ENCODE data around the gene PTPRG. TPM values are rescaled to one million over a fixed set of nuclear protein-coding genes. Genes with fewer than 3 reads are reported as not detected.

The PTPRG gene
- total RNA-seq, 3 donors from 2014 or later, result 28.9 to 54.7 (median 40.4) TPM

DNA sequence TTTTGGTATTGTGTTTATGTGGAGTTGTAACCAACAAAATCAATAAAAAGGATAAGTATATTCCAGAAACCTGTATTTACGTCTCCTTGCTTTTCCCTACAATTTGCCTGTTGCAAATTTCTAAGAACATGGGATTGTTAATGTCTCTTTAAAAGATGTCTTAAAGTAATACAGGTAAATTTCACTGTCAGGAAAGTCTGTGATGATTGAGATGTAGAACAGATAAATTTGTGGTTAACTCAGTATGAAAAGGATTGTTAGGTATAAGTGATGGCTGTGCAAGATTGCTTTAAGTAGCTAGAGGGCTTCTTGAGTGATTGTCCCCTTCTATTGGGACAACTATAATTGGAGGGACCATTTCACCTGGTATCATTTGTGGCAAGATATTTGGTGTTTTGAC lies 6.8 kb downstream of the PTPRG start:
- H3K4me1 ChIP-seq (ENCODE audit: low read depth), result no peaks in the 10 kb centered on the region
- H3K4me3 ChIP-seq, result no peak overlapping the region
- ATAC-seq (no peak), DNase-seq (no peak)
- intact Hi-C loops (cut with DNase I, micrococcal nuclease), result loop anchor here (10.0 kb wide), 3 partner anchors 77 to 617 kb away; no protein-coding TSS in a partner anchor
- TF ChIP-seq, protein P1, sequence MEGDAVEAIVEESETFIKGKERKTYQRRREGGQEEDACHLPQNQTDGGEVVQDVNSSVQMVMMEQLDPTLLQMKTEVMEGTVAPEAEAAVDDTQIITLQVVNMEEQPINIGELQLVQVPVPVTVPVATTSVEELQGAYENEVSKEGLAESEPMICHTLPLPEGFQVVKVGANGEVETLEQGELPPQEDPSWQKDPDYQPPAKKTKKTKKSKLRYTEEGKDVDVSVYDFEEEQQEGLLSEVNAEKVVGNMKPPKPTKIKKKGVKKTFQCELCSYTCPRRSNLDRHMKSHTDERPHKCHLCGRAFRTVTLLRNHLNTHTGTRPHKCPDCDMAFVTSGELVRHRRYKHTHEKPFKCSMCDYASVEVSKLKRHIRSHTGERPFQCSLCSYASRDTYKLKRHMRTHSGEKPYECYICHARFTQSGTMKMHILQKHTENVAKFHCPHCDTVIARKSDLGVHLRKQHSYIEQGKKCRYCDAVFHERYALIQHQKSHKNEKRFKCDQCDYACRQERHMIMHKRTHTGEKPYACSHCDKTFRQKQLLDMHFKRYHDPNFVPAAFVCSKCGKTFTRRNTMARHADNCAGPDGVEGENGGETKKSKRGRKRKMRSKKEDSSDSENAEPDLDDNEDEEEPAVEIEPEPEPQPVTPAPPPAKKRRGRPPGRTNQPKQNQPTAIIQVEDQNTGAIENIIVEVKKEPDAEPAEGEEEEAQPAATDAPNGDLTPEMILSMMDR (IDR thresholded peaks at IDR 0.05), result no peak
- H3K9me3 ChIP-seq, result no peaks in the 10 kb centered on the region
- H3K36me3 ChIP-seq (ENCODE audit: low read depth), result no peaks in the 10 kb centered on the region

DNA sequence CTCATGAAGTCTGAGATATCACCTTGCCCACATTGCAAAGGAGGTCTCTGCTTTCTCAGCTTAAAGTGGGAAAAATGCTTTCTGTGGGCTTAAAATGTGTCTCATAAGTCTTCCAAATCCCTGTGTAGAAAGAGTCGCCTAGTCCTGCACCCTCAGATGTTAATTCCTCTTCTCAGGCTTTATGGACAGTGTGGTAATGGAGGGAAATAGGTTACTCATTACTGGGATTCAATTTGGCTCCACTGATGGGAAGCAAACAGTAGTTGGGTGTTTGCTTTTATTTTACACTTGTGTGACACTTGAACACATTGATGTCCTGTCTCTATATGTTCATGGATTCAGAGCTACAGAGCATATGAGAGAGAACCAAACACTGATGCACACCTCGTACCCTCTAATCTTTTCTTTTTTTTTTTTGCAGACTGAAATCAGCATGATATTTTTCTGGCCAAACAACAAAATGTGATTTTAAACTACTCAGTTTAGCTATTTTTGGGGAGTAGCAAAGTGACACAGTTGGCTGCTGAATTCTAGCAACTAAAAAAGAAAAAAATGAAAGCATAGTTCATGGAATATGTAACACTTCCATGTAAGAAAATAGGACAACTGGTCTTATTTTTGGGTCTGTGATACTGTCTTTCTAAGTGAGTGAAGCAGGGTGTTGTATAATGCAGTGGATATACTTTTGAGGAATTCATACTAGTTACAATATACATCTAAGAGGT lies 8.6 kb downstream of the PTPRG start:
- no peaks in the 10 kb centered on the region for H3K4me1 ChIP-seq (ENCODE audit: low read depth)
- no peak overlapping the region for H3K4me3 ChIP-seq
- intact Hi-C loops (cut with DNase I, micrococcal nuclease), result loop anchor here (10.0 kb wide), 3 partner anchors 75 to 615 kb away; no protein-coding TSS in a partner anchor
- DNase-seq (no peak), ATAC-seq (peak; percentile 77)
- H3K36me3 ChIP-seq (ENCODE audit: low read depth), result no peaks in the 10 kb centered on the region
- H3K9me3 ChIP-seq, result no peaks in the 10 kb centered on the region
- TF ChIP-seq, protein P1 (IDR thresholded peaks at IDR 0.05), result no peak

DNA sequence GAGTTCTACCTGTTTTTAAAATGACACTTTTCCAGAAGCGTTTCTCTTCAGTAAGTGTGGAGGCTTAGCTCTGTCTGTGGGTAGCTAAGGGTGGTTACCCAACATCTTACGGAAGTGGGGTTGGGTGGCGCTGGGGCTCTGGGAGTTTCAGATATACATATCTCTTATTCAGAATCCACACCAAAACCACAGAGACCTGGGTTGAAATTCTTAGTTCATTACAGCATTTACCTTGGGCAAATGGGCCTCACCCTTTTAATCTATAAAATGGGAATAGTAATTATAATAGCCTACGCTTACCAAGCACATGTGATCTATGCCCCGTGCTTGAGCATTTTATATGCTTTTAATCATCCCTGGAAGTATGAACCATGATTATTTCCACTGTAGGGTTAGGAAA lies 9.4 kb downstream of the PTPRG start:
- Histone ChIP-seq H3K36me3 (ENCODE audit: low read depth) (no peaks in the 10 kb centered on the region), H3K4me1 (ENCODE audit: low read depth) (no peaks in the 10 kb centered on the region), H3K4me3 (no peak overlapping the region), H3K9me3 (no peaks in the 10 kb centered on the region)
- no peak for ATAC-seq
- TF ChIP-seq, protein P1 (IDR thresholded peaks at IDR 0.05), result no peak
- intact Hi-C loops (cut with DNase I, micrococcal nuclease), result no loop called here
- DNase-seq, result no peak

DNA sequence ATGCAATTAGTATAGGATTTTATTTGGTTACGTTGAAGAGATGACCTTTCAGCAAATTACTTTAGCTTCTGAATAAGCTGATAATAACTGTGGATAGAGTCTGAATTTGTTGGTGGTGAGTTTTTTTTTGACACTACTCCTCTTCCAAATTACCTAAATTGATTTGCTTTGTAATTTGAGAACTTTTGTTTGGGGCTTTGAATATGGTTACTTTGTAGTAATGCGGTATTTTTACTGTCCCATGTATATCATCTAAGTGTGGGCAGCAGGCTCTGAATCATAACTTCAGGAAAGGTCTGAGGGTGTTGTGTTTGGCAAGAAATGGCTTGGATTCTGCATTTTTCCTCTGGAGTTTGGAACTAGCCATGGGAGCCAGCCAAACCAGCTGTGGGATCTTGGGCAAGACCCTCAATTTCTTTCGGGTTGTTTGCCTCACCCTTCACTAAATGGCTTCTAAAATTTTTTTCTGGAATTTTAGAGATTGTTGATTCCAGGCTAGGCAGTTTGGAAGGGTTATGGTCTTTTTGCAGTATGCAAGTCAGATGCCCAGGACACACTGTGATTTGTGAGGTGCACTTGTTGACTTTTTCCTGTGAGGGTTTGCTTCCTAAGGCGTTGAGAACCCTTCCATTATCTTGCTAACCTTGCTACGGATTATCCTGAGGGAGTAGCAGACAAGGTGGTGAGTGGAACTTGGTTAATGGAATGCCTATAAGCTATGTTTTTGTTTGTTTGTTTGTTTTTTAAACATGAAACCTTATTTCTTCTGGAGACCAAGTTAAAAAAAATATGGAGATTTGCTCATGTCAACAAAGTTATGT lies 10.4 kb downstream of the PTPRG start:
- H3K9me3 ChIP-seq, result no peaks in the 10 kb centered on the region
- TF ChIP-seq, protein P1 (IDR thresholded peaks at IDR 0.05), result no peak
- no peaks in the 10 kb centered on the region for H3K36me3 ChIP-seq (ENCODE audit: low read depth)
- DNase-seq, result no peak
- intact Hi-C loops (cut with DNase I, micrococcal nuclease), result no loop called here
- no peaks in the 10 kb centered on the region for H3K4me1 ChIP-seq (ENCODE audit: low read depth)
- ATAC-seq, result no peak
- H3K4me3 ChIP-seq, result no peak overlapping the region

DNA sequence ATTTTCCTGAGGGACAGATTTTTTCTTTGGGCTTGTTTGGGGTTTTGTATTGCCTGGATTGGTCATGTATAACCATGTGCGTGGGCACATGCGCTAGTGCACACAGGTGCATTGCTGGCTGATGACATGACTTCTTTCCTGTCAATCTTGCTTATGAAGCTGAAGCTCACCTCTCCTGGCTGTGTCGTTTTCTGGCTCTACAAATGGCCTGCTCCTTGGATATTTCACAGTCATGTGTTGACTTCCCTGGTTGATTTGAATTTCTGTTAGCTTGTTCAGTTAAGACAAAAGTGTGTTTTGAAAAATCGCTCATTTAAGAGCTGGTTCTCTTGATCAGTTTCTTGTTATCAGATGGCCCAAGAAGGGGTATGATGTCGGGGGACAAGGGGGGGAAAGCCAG lies 11.5 kb downstream of the PTPRG start:
- Histone ChIP-seq H3K9me3 (no peaks in the 10 kb centered on the region), H3K36me3 (ENCODE audit: low read depth) (no peaks in the 10 kb centered on the region), H3K4me1 (ENCODE audit: low read depth) (no peaks in the 10 kb centered on the region), H3K4me3 (no peak overlapping the region)
- no peak for ATAC-seq
- intact Hi-C loops (cut with DNase I, micrococcal nuclease), result no loop called here
- TF ChIP-seq, protein P1 (IDR thresholded peaks at IDR 0.05), result no peak
- DNase-seq, result no peak

Measured in mucosa of descending colon (tissue), 3 donors.